GM18861 (cell line): Measurements from ENCODE around the gene LRRC10B.

Experiments used
- ATAC-seq: cut with Tn5 transposase; IDR thresholded peaks from one replicate; pipeline ENCODE4 v1.9.1; 2021; ENCODE audit not compliant: unreplicated experiment

Gene LRRC10B

GRCh38 chr11:61544466-61544865 is 35.9 kb downstream of the LRRC10B start:
- ATAC-seq: no peak

- no peak for ATAC-seq
Observed at GRCh38 chr11:61545341-61545740, 36.8 kb downstream of the LRRC10B start.

- no peak for ATAC-seq
Observed at GRCh38 chr11:61545921-61546320, 37.4 kb downstream of the LRRC10B start.

GRCh38 chr11:61546663-61547062 is 38.1 kb downstream of the LRRC10B start:
- ATAC-seq: no peak

- no peak for ATAC-seq
Observed at GRCh38 chr11:61547246-61547645, 38.7 kb downstream of the LRRC10B start.

- ATAC-seq: no peak
Observed at GRCh38 chr11:61549177-61549576, 40.6 kb downstream of the LRRC10B start.

- no peak for ATAC-seq
Observed at GRCh38 chr11:61549662-61550568, 41.4 kb downstream of the LRRC10B start.

GRCh38 chr11:61550665-61551227 is 42.2 kb downstream of the LRRC10B start:
- ATAC-seq: no peak

- no peak for ATAC-seq
Observed at GRCh38 chr11:61551634-61552033, 43.1 kb downstream of the LRRC10B start.

- ATAC-seq: no peak
Observed at GRCh38 chr11:61552108-61552635, 43.6 kb downstream of the LRRC10B start.

GRCh38 chr11:61553373-61554171 is 45.0 kb downstream of the LRRC10B start:
- no peak for ATAC-seq

- ATAC-seq: no peak
Observed at GRCh38 chr11:61554172-61554988, 45.8 kb downstream of the LRRC10B start.

GRCh38 chr11:61555051-61555969 is 46.8 kb downstream of the LRRC10B start:
- no peak for ATAC-seq

GRCh38 chr11:61555978-61556377 is 47.4 kb downstream of the LRRC10B start:
- ATAC-seq: no peak

- ATAC-seq: no peak
Observed at GRCh38 chr11:61556621-61557020, 48.1 kb downstream of the LRRC10B start.
